Right lobe of liver (tissue), 4 donors: ENCODE data around the gene CARMIL1.

Experiments
- POLR2A ChIP-seq: fragments of 450-650 bp; IDR thresholded peaks from one replicate; pipeline ENCODE4 v1.6.1; 2017; ENCODE audit warnings: antibody characterized with exemption, mild to moderate bottlenecking
- TF ChIP-seq, protein P1 (sequence below), 4 donors: fragments of 200-600 bp in 3 of 4; fragments of 450-650 bp in 1 of 4; IDR thresholded peaks; one replicate each; pipeline versions ENCODE4 v1.5.1 to v1.8.0; 2016 to 2022; ENCODE audit warnings: antibody characterized with exemption in 4 of 4, mild to moderate bottlenecking in 2 of 4
- donor health status: DM: no; HTN: no; CAD: no.
- donor health status: DM: no; HTN: no; CAD: no.
- donor health status: DM: no; HTN: yes; CAD: no.

DNA sequence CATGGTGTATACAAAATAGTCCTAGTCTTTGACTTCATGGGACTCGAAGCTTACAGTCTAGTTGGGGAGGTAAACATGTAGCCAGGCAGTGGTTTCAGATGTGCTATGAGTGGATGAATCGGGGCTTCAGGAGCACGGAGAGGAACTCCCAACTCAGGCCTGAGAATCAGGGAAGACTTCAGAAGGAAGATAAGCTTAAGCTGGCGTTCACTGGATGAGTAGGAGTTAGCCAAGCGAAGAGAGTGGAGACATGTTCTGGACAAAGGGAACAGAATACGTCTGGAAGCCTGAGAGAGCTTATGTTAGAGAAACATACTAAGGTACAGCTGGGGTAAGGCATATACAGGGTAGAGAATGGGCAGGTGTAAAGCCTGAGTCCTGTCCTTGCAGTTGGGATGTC is 8.8 kb downstream of the CARMIL1 start:
- TF ChIP-seq, protein P1, sequence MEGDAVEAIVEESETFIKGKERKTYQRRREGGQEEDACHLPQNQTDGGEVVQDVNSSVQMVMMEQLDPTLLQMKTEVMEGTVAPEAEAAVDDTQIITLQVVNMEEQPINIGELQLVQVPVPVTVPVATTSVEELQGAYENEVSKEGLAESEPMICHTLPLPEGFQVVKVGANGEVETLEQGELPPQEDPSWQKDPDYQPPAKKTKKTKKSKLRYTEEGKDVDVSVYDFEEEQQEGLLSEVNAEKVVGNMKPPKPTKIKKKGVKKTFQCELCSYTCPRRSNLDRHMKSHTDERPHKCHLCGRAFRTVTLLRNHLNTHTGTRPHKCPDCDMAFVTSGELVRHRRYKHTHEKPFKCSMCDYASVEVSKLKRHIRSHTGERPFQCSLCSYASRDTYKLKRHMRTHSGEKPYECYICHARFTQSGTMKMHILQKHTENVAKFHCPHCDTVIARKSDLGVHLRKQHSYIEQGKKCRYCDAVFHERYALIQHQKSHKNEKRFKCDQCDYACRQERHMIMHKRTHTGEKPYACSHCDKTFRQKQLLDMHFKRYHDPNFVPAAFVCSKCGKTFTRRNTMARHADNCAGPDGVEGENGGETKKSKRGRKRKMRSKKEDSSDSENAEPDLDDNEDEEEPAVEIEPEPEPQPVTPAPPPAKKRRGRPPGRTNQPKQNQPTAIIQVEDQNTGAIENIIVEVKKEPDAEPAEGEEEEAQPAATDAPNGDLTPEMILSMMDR (IDR thresholded peaks at IDR 0.05) = no peak
- TF ChIP-seq POLR2A = no peak
